HUES64 (cell line): ENCODE measurements around the gene CT45A10. TPM values are rescaled to one million over a fixed set of nuclear protein-coding genes. Genes with fewer than 3 reads are reported as not detected.
"Not testable (repeated sequence)": the region's sequence is repeated elsewhere in the genome, so short reads cannot be mapped to it uniquely, and the experiment has no call there.

ENCODE experiments used
- H3K27ac ChIP-seq: 2 replicates; pipeline ENCODE4 v1.7.0; 2013; ENCODE audit warnings: low read depth, low read length, inconsistent platforms
- H3K27me3 ChIP-seq: 2 replicates; pipeline ENCODE4 v1.6.1; 2013; ENCODE audit warnings: mild to moderate bottlenecking, low read length; ENCODE audit not compliant: insufficient read depth
- H3K36me3 ChIP-seq: 2 replicates; pipeline ENCODE4 v1.6.1; 2013; ENCODE audit warnings: mild to moderate bottlenecking, low read length; ENCODE audit not compliant: insufficient read depth
- H3K4me1 ChIP-seq: 2 replicates; pipeline ENCODE4 v1.6.1; 2013; ENCODE audit warnings: mild to moderate bottlenecking, low read length, moderate library complexity; ENCODE audit not compliant: insufficient read depth
- H3K4me3 ChIP-seq: 2 replicates; pipeline ENCODE4 v1.5.1; 2013; ENCODE audit warnings: mild to moderate bottlenecking, low read length, moderate library complexity
- H3K9ac ChIP-seq: 2 replicates; pipeline ENCODE4 v1.6.1; 2013; ENCODE audit warnings: mild to moderate bottlenecking, low read depth, low read length
- H3K9me3 ChIP-seq: 2 replicates; pipeline ENCODE4 v1.6.1; 2013; ENCODE audit warnings: low read depth, low read length; ENCODE audit not compliant: insufficient read depth
- WGBS: fragments of 150-250, 120-280 bp; methylation state at CpG from one replicate; pipeline ENCODE4 v1.1.7; 2013; ENCODE audit warnings: missing lambda C conversion rate; 5-methylcytosine and 5-hydroxymethylcytosine counted together
- polyA plus RNA-seq, 2 experiments: library from polyadenylated mRNA; stranded (reverse); fragments of 50-300 nt; gene quantifications; one replicate each; pipeline ENCODE4 v1.2.3, GENCODE V29; 2013

Gene CT45A10, protein sequence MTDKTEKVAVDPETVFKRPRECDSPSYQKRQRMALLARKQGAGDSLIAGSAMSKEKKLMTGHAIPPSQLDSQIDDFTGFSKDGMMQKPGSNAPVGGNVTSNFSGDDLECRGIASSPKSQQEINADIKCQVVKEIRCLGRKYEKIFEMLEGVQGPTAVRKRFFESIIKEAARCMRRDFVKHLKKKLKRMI
- not detected for polyA plus RNA-seq (2013, experiment 1 of 2)
- polyA plus RNA-seq (2013, experiment 2 of 2) = not detected

GRCh38 chrX:135893294-135893817 lies at the start of gene CT45A10, which contains the start of gene SAGE1:
TSS of gene CT45A10 (minus strand) at chrX:135893444. CDS start at chrX:135885344, 8,100 bp downstream.
TSS of gene SAGE1 (plus strand) at chrX:135893716. CDS start at chrX:135896243, 2,527 bp downstream.
- WGBS = 66% methylated on average over 21 of the region's 22 CpGs
- H3K9me3 ChIP-seq = 0 out of 2 replicates have a peak, but pooled peaks cover 4% of the 10 kb centered on the region
- no peaks in the 10 kb centered on the region for H3K4me1 ChIP-seq
- no peak within 1 kb of the TSS for H3K27ac ChIP-seq
- H3K36me3 ChIP-seq = no peaks in the 10 kb centered on the region
- H3K9ac ChIP-seq = no peak within 1 kb of the TSS
- H3K27me3 ChIP-seq = no peaks in the 10 kb centered on the region
- no peak within 1 kb of the TSS for H3K4me3 ChIP-seq

- Histone ChIP-seq H3K36me3 (no peaks in the 10 kb centered on the region), H3K27ac (no peak overlapping the region), H3K4me1 (no peaks in the 10 kb centered on the region), H3K4me3 (no peak overlapping the region), H3K9ac (no peak overlapping the region), H3K9me3 (no peaks in the 10 kb centered on the region), H3K27me3 (no peaks in the 10 kb centered on the region)
- whole genome bisulfite sequencing = 39% methylated on average over 16 of the region's 19 CpGs
Observed at GRCh38 chrX:135931644-135932487, 38.6 kb upstream of the CT45A10 start.

GRCh38 chrX:135927897-135928296 lies 34.7 kb upstream of the CT45A10 start:
- Histone ChIP-seq H3K27ac (no peak overlapping the region), H3K27me3 (no peaks in the 10 kb centered on the region), H3K4me1 (no peaks in the 10 kb centered on the region), H3K4me3 (no peak overlapping the region), H3K36me3 (no peaks in the 10 kb centered on the region), H3K9ac (no peak overlapping the region), H3K9me3 (no peaks in the 10 kb centered on the region)
- 82% methylated on average over 1 of the region's 2 CpGs for WGBS

GRCh38 chrX:135923353-135923752 lies 30.1 kb upstream of the CT45A10 start:
- Histone ChIP-seq H3K9me3 (no peaks in the 10 kb centered on the region), H3K4me1 (no peaks in the 10 kb centered on the region), H3K9ac (no peak overlapping the region), H3K27me3 (no peaks in the 10 kb centered on the region), H3K4me3 (no peak overlapping the region), H3K36me3 (no peaks in the 10 kb centered on the region), H3K27ac (no peak overlapping the region)
- 85% methylated on average over 5 of the region's 5 CpGs for WGBS

- not testable (repeated sequence) for H3K9ac ChIP-seq, H3K27me3 ChIP-seq, H3K27ac ChIP-seq, H3K9me3 ChIP-seq, H3K4me3 ChIP-seq, H3K36me3 ChIP-seq, H3K4me1 ChIP-seq
- WGBS = no CpG with 5 or more reads among the region's 1 CpG
Observed at GRCh38 chrX:135920516-135920915, 27.3 kb upstream of the CT45A10 start.

DNA sequence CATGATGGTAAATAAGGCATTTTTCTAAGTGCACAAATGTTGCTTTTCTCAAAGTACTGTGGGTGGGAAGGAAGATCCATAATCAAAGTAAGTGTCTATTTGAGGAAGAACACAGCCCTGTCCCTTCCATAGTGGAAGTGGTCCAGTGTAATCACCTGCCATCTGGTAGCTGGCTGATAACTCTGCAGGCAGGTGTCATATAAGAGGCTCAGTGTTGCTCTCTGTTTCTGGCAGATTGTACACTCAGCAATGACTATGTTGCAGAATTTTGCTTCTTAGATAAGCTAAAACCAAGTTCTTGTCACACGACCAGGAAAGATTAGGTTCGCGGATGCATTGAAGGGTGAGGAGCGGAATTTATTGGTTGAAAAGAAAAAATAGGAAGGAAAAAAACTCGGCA lies 21.2 kb upstream of the CT45A10 start:
- no peak overlapping the region for H3K27ac ChIP-seq
- no peak overlapping the region for H3K4me3 ChIP-seq
- no peaks in the 10 kb centered on the region for H3K27me3 ChIP-seq
- no peaks in the 10 kb centered on the region for H3K36me3 ChIP-seq
- WGBS = 93% methylated on average over 4 of the region's 5 CpGs
- H3K9ac ChIP-seq = no peak overlapping the region
- no peaks in the 10 kb centered on the region for H3K4me1 ChIP-seq
- H3K9me3 ChIP-seq = no peaks in the 10 kb centered on the region

DNA sequence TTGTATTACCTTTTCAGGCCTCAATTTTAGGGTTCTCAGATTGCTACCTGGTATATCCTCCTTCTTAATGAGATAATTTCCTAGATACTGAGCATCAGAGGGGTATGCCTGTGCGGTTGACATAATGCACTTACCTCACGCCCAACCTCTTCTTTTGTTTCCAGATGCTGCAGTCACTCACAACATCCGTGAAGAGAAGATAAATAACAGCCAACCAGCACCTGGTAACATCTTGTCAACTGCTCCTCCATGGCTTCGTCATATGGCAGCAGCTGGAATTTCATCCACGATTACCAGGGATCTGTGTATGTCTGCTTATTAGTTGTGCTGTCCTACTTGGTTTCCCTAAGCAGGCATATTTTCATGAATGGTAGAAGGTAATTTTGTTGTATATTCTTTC lies 17.0 kb upstream of the CT45A10 start:
- 84% methylated on average over 5 of the region's 5 CpGs for WGBS
- Histone ChIP-seq H3K4me3 (no peak overlapping the region), H3K9ac (no peak overlapping the region), H3K4me1 (no peaks in the 10 kb centered on the region), H3K27ac (no peak overlapping the region), H3K9me3 (no peaks in the 10 kb centered on the region), H3K36me3 (no peaks in the 10 kb centered on the region), H3K27me3 (no peaks in the 10 kb centered on the region)

DNA sequence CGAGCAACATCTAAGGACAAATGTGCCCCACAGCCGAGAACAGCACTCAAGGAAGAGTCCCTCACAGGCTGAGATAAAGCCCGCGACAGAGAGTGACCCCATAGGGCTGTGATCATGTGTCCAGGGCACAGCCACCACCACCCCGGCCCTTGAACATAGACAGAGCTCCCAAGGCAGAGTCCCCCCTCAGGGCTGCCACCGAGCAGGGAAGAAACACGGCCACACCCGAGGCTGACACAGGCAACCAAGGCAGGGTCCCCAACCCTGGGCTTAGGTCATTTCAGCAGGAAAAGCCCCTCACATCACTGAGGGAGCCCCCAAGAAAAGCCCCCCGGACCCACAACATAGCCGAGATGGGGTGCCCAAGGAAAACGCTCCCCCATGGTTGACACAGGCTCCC lies 463 bp downstream of the CT45A10 start:
- 92% methylated on average over 11 of the region's 11 CpGs for WGBS
- Histone ChIP-seq H3K4me1 (no peaks in the 10 kb centered on the region), H3K9ac (no peak overlapping the region), H3K4me3 (no peak overlapping the region), H3K27me3 (no peaks in the 10 kb centered on the region), H3K36me3 (no peaks in the 10 kb centered on the region), H3K9me3 (0 out of 2 replicates have a peak, but pooled peaks cover 4% of the 10 kb centered on the region), H3K27ac (no peak overlapping the region)

GRCh38 chrX:135890087-135890585 lies 3.1 kb downstream of the CT45A10 start:
- Histone ChIP-seq H3K27ac (no peak overlapping the region), H3K4me3 (no peak overlapping the region), H3K9ac (no peak overlapping the region), H3K4me1 (no peaks in the 10 kb centered on the region), H3K36me3 (no peaks in the 10 kb centered on the region), H3K27me3 (no peaks in the 10 kb centered on the region), H3K9me3 (0 out of 2 replicates have a peak, but pooled peaks cover 4% of the 10 kb centered on the region)
- WGBS = 91% methylated on average over 14 of the region's 14 CpGs

- H3K36me3 ChIP-seq, H3K4me1 ChIP-seq, H3K27ac ChIP-seq, H3K9ac ChIP-seq, H3K4me3 ChIP-seq, H3K9me3 ChIP-seq, H3K27me3 ChIP-seq: not testable (repeated sequence)
- 67% methylated on average over 13 of the region's 15 CpGs for WGBS
Observed at GRCh38 chrX:135888976-135889375, 4.3 kb downstream of the CT45A10 start.

DNA sequence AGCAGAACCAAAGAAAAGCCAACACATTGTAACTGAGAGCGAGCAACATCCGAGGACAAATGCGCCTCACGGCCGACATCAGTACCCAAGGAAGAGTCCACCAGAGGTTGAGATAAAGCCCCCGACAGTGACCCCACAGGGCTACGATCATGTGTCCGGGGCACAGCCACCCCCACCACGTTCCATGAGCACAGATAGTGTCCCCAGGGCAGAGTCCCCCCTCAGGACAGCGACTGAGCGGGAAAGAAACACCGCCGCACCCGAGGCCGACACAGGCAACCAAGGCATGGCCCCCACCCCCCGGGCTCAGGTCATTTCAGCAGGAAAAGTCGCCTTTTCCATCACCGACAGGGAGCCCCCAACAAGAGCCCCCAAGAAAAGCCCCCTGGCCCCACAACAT lies 5.0 kb downstream of the CT45A10 start:
- 94% methylated on average over 5 of the region's 18 CpGs for WGBS

More for the DNA sequence above, 5.0 kb downstream of the CT45A10 start:
- H3K27me3 ChIP-seq, H3K9me3 ChIP-seq, H3K4me1 ChIP-seq, H3K4me3 ChIP-seq, H3K36me3 ChIP-seq, H3K27ac ChIP-seq, H3K9ac ChIP-seq: not testable (repeated sequence)
